ENCODE data around the gene NOSTRIN.

NOSTRIN gene

GRCh38 chr2:168772704-168773103 lies 29.7 kb upstream of the NOSTRIN start:
- Histone ChIP-seq H3K27ac (ENCODE audit: extremely low read depth, low read depth, low read length) (no peak overlapping the region), H3K4me3 (ENCODE audit: low read depth, low read length) (no peak overlapping the region), H3K36me3 (ENCODE audit: control insufficient read depth in 2 of 2, insufficient read depth in 1 of 2, low read length in 2 of 2) (peaks cover 0 to 7% of the 10 kb centered on the region in 2 experiments; a peak in 1 of 3 replicates), H3K9me3 (ENCODE audit: control insufficient read depth, insufficient read depth, low read depth, low read length) (no peaks in the 10 kb centered on the region), H3K4me1 (ENCODE audit: control insufficient read depth, insufficient read depth, low read length) (no peaks in the 10 kb centered on the region)
- no peak for TF ChIP-seq ZNF518A (tag by site-specific recombination; conservative IDR thresholded peaks at IDR 0.05; ENCODE audit: low read depth)
- TF ChIP-seq ZNF148 (tag by site-specific recombination; IDR thresholded peaks at IDR 0.05; ENCODE audit: borderline replicate concordance): no peak
- TF ChIP-seq ZNF362 (tag by site-specific recombination; IDR thresholded peaks at IDR 0.05): no peak
- no peak for TF ChIP-seq KLF8 (tag by site-specific recombination; IDR thresholded peaks at IDR 0.05)
- TF ChIP-seq, protein P1, sequence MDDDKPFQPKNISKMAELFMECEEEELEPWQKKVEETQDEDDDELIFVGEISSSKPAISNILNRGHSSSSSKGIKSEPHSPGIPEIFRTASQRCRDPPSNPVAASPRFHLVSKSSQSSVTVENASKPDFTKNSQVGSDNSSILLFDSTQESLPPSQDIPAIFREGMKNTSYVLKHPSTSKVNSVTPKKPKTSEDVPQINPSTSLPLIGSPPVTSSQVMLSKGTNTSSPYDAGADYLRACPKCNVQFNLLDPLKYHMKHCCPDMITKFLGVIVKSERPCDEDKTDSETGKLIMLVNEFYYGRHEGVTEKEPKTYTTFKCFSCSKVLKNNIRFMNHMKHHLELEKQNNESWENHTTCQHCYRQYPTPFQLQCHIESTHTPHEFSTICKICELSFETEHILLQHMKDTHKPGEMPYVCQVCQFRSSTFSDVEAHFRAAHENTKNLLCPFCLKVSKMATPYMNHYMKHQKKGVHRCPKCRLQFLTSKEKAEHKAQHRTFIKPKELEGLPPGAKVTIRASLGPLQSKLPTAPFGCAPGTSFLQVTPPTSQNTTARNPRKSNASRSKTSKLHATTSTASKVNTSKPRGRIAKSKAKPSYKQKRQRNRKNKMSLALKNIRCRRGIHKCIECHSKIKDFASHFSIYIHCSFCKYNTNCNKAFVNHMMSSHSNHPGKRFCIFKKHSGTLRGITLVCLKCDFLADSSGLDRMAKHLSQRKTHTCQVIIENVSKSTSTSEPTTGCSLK (tag by site-specific recombination; IDR thresholded peaks at IDR 0.05): no peak
- no peak for TF ChIP-seq ZNF292 (tag by site-specific recombination; IDR thresholded peaks at IDR 0.05; ENCODE audit: borderline replicate concordance, low read depth)
- no peak for TF ChIP-seq HOXA7 (CRISPR knock-in tag; IDR thresholded peaks at IDR 0.05; ENCODE audit: borderline replicate concordance)
- no peak for TF ChIP-seq ZNF132 (tag by site-specific recombination; IDR thresholded peaks at IDR 0.05; ENCODE audit: borderline replicate concordance)
- TF ChIP-seq ZNF423 (tag by site-specific recombination; IDR thresholded peaks at IDR 0.05): no peak
- no peak for TF ChIP-seq ZNF530 (tag by site-specific recombination; IDR thresholded peaks at IDR 0.05; ENCODE audit: low read depth)
- no peak for TF ChIP-seq ZNF221 (tag by site-specific recombination; IDR thresholded peaks at IDR 0.05; ENCODE audit: borderline replicate concordance)
- no peak for TF ChIP-seq ZNF202 (tag by site-specific recombination; IDR thresholded peaks at IDR 0.05; ENCODE audit: borderline replicate concordance)
- TF ChIP-seq HIC1 (tag by site-specific recombination; IDR thresholded peaks at IDR 0.05): no peak
- POLR2A ChIA-PET: no interaction called here
- CTCF ChIA-PET: interaction anchor here (0.7 to 4.7 kb wide), 7 partner anchors 10 to 189 kb away, joined by 3 to 55 read pairs (median 3); no protein-coding TSS in a partner anchor

All from HEK293 (cell line).